Ovary (tissue), 3 donors: ENCODE data around the gene RPL10A.

Experiments used
- POLR2A ChIP-seq: fragments of 450-650 bp; IDR thresholded peaks from one replicate; pipeline ENCODE4 v1.6.1; 2017; ENCODE audit warnings: antibody characterized with exemption, mild to moderate bottlenecking, moderate library complexity
- TF ChIP-seq, protein P1 (sequence below), 3 donors: fragments of 450-650 bp in 2 of 3; fragments of 200-600 bp in 1 of 3; IDR thresholded peaks; one replicate each; pipeline versions ENCODE4 v1.5.1 to v1.8.0; 2016 to 2022; ENCODE audit warnings: antibody characterized with exemption in 3 of 3, mild to moderate bottlenecking in 1 of 3
- donor health status: DM: no; HTN: no; CAD: no.

DNA sequence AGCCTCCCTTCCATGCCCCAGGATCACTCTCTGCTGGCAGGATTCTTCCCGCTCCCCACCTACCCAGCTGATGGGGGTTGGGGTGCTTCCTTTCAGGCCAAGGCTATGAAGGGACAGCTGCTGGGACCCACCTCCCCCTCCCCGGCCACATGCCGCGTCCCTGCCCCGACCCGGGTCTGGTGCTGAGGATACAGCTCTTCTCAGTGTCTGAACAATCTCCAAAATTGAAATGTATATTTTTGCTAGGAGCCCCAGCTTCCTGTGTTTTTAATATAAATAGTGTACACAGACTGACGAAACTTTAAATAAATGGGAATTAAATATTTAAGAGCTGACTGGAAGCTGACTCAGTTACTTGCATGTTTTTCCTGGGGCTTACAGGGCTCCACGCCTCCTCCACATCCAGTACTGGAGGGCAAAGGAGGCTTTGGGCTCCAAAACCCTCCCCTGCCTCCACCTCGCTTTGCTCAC, 40.3 kb upstream of the RPL10A start:
- TF ChIP-seq, protein P1, sequence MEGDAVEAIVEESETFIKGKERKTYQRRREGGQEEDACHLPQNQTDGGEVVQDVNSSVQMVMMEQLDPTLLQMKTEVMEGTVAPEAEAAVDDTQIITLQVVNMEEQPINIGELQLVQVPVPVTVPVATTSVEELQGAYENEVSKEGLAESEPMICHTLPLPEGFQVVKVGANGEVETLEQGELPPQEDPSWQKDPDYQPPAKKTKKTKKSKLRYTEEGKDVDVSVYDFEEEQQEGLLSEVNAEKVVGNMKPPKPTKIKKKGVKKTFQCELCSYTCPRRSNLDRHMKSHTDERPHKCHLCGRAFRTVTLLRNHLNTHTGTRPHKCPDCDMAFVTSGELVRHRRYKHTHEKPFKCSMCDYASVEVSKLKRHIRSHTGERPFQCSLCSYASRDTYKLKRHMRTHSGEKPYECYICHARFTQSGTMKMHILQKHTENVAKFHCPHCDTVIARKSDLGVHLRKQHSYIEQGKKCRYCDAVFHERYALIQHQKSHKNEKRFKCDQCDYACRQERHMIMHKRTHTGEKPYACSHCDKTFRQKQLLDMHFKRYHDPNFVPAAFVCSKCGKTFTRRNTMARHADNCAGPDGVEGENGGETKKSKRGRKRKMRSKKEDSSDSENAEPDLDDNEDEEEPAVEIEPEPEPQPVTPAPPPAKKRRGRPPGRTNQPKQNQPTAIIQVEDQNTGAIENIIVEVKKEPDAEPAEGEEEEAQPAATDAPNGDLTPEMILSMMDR (IDR thresholded peaks at IDR 0.05), result no peak
- TF ChIP-seq POLR2A, result no peak
